Stimulated activated naive CD8-positive, alpha-beta T cell treated with anti-CD3 and anti-CD28 coated beads, Interleukin-15, Interleukin-2, amounts not matched to agents 100 ng/mL and 50 ng/mL, for 24 hours (primary cell): ENCODE measurements around the gene ZNF716.
"Not testable (repeated sequence)": the region's sequence is repeated elsewhere in the genome, so short reads cannot be mapped to it uniquely, and the experiment has no call there.

Source experiments
- H3K27ac Mint-ChIP-seq: one replicate; pipeline ENCODE4 v1.8.0; 2021; ENCODE audit warnings: mild to moderate bottlenecking, mixed read lengths
- H3K27me3 Mint-ChIP-seq: one replicate; pipeline ENCODE4 v1.8.0; 2021; ENCODE audit warnings: mixed read lengths
- H3K36me3 Mint-ChIP-seq: one replicate; pipeline ENCODE4 v1.8.0; 2021; ENCODE audit warnings: low read depth, mixed read lengths
- H3K4me1 Mint-ChIP-seq: one replicate; pipeline ENCODE4 v1.8.0; 2021; ENCODE audit warnings: low read depth, mixed read lengths
- H3K4me3 Mint-ChIP-seq: one replicate; pipeline ENCODE4 v1.8.0; 2021; ENCODE audit warnings: mild to moderate bottlenecking, mixed read lengths
- H3K9me3 Mint-ChIP-seq: one replicate; pipeline ENCODE4 v1.8.0; 2021; ENCODE audit warnings: mixed read lengths

Gene ZNF716

GRCh38 chr7:57449904-57450303 is at the start of gene ZNF716:
ZNF716 (plus strand) TSS chr7:57450177; CDS start chr7:57450289, 112 bp downstream.
- Mint-ChIP-seq H3K4me1 (no peaks in the 10 kb centered on the region), H3K27me3 (no peaks in the 10 kb centered on the region), H3K4me3 (no peak within 1 kb of the TSS), H3K27ac (no peak within 1 kb of the TSS), H3K36me3 (no peaks in the 10 kb centered on the region), H3K9me3 (peaks cover 18% of the 10 kb centered on the region)

GRCh38 chr7:57400531-57401155 is 49.3 kb upstream of the ZNF716 start:
- H3K4me1 Mint-ChIP-seq = no peaks in the 10 kb centered on the region
- peaks cover 19% of the 10 kb centered on the region for H3K9me3 Mint-ChIP-seq
- H3K36me3 Mint-ChIP-seq = peaks cover 1% of the 10 kb centered on the region
- H3K27me3 Mint-ChIP-seq = no peaks in the 10 kb centered on the region
- H3K4me3 Mint-ChIP-seq = no peak overlapping the region
- H3K27ac Mint-ChIP-seq = no peak overlapping the region

- H3K4me1 Mint-ChIP-seq, H3K27ac Mint-ChIP-seq, H3K4me3 Mint-ChIP-seq, H3K36me3 Mint-ChIP-seq, H3K27me3 Mint-ChIP-seq: not testable (repeated sequence)
- peaks cover 29% of the 10 kb centered on the region for H3K9me3 Mint-ChIP-seq
Measured at GRCh38 chr7:57403051-57403450, 46.9 kb upstream of the ZNF716 start.

- no peak overlapping the region for H3K4me3 Mint-ChIP-seq
- H3K4me1 Mint-ChIP-seq = no peaks in the 10 kb centered on the region
- peaks cover 4% of the 10 kb centered on the region for H3K36me3 Mint-ChIP-seq
- no peaks in the 10 kb centered on the region for H3K27me3 Mint-ChIP-seq
- no peak overlapping the region for H3K27ac Mint-ChIP-seq
- H3K9me3 Mint-ChIP-seq = peaks cover 29% of the 10 kb centered on the region
Measured at GRCh38 chr7:57403601-57404342, 46.2 kb upstream of the ZNF716 start.

- Mint-ChIP-seq H3K9me3 (peaks cover 33% of the 10 kb centered on the region), H3K36me3 (peaks cover 4% of the 10 kb centered on the region), H3K4me1 (no peaks in the 10 kb centered on the region), H3K27me3 (no peaks in the 10 kb centered on the region), H3K27ac (no peak overlapping the region), H3K4me3 (no peak overlapping the region)
Measured at GRCh38 chr7:57404343-57404966, 45.5 kb upstream of the ZNF716 start.

- H3K9me3 Mint-ChIP-seq = peaks cover 34% of the 10 kb centered on the region
- H3K27ac Mint-ChIP-seq = no peak overlapping the region
- H3K27me3 Mint-ChIP-seq = no peaks in the 10 kb centered on the region
- H3K4me1 Mint-ChIP-seq = no peaks in the 10 kb centered on the region
- H3K36me3 Mint-ChIP-seq = peaks cover 4% of the 10 kb centered on the region
- no peak overlapping the region for H3K4me3 Mint-ChIP-seq
Measured at GRCh38 chr7:57404967-57405421, 45.0 kb upstream of the ZNF716 start.

GRCh38 chr7:57407125-57407524 is 42.9 kb upstream of the ZNF716 start:
- Mint-ChIP-seq H3K36me3 (peaks cover 4% of the 10 kb centered on the region), H3K4me1 (no peaks in the 10 kb centered on the region), H3K4me3 (no peak overlapping the region), H3K27me3 (no peaks in the 10 kb centered on the region), H3K27ac (no peak overlapping the region), H3K9me3 (peaks cover 36% of the 10 kb centered on the region)

- no peaks in the 10 kb centered on the region for H3K4me1 Mint-ChIP-seq
- H3K9me3 Mint-ChIP-seq = peaks cover 12% of the 10 kb centered on the region
- no peaks in the 10 kb centered on the region for H3K27me3 Mint-ChIP-seq
- H3K4me3 Mint-ChIP-seq = no peak overlapping the region
- H3K27ac Mint-ChIP-seq = no peak overlapping the region
- H3K36me3 Mint-ChIP-seq = no peaks in the 10 kb centered on the region
Measured at GRCh38 chr7:57412168-57412567, 37.8 kb upstream of the ZNF716 start.

GRCh38 chr7:57412618-57413017 is 37.4 kb upstream of the ZNF716 start:
- H3K27me3 Mint-ChIP-seq = no peaks in the 10 kb centered on the region
- H3K36me3 Mint-ChIP-seq = no peaks in the 10 kb centered on the region
- H3K4me1 Mint-ChIP-seq = no peaks in the 10 kb centered on the region
- H3K27ac Mint-ChIP-seq = no peak overlapping the region
- no peak overlapping the region for H3K4me3 Mint-ChIP-seq
- H3K9me3 Mint-ChIP-seq = peaks cover 10% of the 10 kb centered on the region

- Mint-ChIP-seq H3K36me3 (no peaks in the 10 kb centered on the region), H3K27ac (no peak overlapping the region), H3K4me3 (no peak overlapping the region), H3K4me1 (no peaks in the 10 kb centered on the region), H3K27me3 (no peaks in the 10 kb centered on the region), H3K9me3 (peaks cover 16% of the 10 kb centered on the region)
Measured at GRCh38 chr7:57413529-57414398, 36.2 kb upstream of the ZNF716 start.

GRCh38 chr7:57414415-57414814 is 35.6 kb upstream of the ZNF716 start:
- no peaks in the 10 kb centered on the region for H3K27me3 Mint-ChIP-seq
- no peak overlapping the region for H3K4me3 Mint-ChIP-seq
- H3K27ac Mint-ChIP-seq = no peak overlapping the region
- H3K4me1 Mint-ChIP-seq = no peaks in the 10 kb centered on the region
- peaks cover 15% of the 10 kb centered on the region for H3K9me3 Mint-ChIP-seq
- H3K36me3 Mint-ChIP-seq = no peaks in the 10 kb centered on the region

- peaks cover 14% of the 10 kb centered on the region for H3K9me3 Mint-ChIP-seq
- H3K27ac Mint-ChIP-seq = no peak overlapping the region
- no peaks in the 10 kb centered on the region for H3K4me1 Mint-ChIP-seq
- H3K4me3 Mint-ChIP-seq = no peak overlapping the region
- no peaks in the 10 kb centered on the region for H3K27me3 Mint-ChIP-seq
- H3K36me3 Mint-ChIP-seq = no peaks in the 10 kb centered on the region
Measured at GRCh38 chr7:57414852-57415251, 35.1 kb upstream of the ZNF716 start.

- no peak overlapping the region for H3K4me3 Mint-ChIP-seq
- no peaks in the 10 kb centered on the region for H3K36me3 Mint-ChIP-seq
- no peaks in the 10 kb centered on the region for H3K27me3 Mint-ChIP-seq
- no peak overlapping the region for H3K27ac Mint-ChIP-seq
- H3K4me1 Mint-ChIP-seq = no peaks in the 10 kb centered on the region
- peaks cover 14% of the 10 kb centered on the region for H3K9me3 Mint-ChIP-seq
Measured at GRCh38 chr7:57415326-57415725, 34.7 kb upstream of the ZNF716 start.

GRCh38 chr7:57415730-57416129 is 34.2 kb upstream of the ZNF716 start:
- Mint-ChIP-seq H3K4me3 (no peak overlapping the region), H3K4me1 (no peaks in the 10 kb centered on the region), H3K27ac (no peak overlapping the region), H3K36me3 (no peaks in the 10 kb centered on the region), H3K27me3 (no peaks in the 10 kb centered on the region), H3K9me3 (peaks cover 14% of the 10 kb centered on the region)
